GM21717 (cell line): Measurements from ENCODE around the gene KLHL35.
A peak's percentile ranks its signal among the peaks of the same experiment; 100 is the strongest.
"Not testable (repeated sequence)": the region's sequence is repeated elsewhere in the genome, so short reads cannot be mapped to it uniquely, and the experiment has no call there.

Experiments
- ATAC-seq: cut with Tn5 transposase; IDR thresholded peaks from one replicate; pipeline ENCODE4 v1.9.1; 2021; ENCODE audit warnings: mild to moderate bottlenecking, moderate library complexity; ENCODE audit not compliant: unreplicated experiment

Gene KLHL35

DNA sequence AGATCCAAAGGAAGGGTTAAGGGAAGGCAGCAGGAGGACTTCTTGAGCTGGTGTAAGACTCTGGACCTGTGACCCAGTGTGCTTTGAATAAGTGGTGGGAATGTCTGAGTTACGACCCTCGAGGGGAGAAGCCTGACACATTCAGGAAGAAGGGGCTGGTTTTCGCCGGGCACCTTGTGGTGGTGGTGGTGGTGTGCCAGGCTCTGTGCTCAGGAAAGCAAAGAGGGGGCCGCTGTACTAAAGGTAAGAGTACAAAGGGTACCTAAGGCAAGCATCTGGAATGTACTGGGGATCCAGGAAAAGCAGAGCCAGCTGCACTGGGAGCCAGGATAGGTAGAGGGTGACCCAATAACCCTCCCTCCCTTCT lies 6.3 kb downstream of the KLHL35 start:
- no peak for ATAC-seq

DNA sequence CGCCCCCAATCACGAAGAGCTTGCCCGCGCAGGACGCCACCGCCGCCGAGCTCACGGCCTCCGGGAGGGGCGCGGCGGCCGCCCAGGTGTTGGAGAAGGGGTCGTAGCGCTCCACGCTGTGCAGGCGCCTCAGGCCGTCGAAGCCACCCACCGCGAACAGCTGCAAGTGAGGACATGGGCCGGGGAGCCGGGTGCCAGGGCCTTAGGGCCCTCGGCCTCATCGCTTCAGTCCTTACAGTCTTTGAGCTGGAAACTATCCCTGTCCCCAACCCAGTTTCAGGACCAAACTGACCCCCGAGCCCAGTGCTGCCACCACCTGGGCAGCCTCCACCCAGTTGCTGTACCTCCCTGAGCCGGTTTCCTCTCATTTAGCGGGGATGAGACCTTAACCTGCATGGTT lies 7.6 kb downstream of the KLHL35 start:
- no peak for ATAC-seq

DNA sequence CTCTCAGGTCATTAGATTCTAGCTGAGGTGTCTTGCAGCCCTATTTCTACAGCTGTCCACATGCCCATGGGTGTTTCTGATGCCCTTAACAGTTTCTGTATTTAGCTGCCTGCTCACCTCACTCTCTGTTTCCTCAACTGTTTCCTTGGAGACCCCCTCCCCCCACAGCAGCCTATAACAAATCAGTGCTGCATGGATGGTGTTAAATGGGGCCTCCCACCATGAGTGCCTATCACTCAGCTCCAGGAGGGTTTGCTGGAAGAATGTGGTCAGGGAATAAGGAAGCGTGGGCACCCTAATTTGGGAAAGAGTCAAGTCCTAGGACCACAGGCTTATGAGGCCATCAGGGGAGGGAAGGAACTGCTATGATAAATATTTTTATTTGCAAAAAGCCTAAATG lies 8.6 kb downstream of the KLHL35 start:
- no peak for ATAC-seq

DNA sequence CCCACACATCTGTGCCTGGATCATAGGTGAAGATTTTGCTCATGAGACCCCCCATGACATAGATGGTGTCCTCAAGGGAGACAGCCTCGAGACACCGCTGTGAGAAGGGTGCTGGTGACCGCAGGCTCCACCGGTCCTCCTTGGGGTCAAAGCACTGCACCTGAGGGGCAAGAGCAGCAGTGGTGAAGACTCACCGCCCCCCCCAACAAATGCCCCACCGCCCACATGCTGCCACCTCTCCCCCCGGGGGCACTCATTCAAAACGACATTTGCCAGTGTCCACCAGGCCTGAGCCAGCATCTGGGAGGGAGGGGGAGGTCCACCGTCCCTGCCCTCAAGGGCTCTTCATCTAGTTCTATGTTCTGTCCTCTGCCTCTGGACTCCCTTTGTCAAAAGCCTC lies 9.3 kb downstream of the KLHL35 start:
- no peak for ATAC-seq

DNA sequence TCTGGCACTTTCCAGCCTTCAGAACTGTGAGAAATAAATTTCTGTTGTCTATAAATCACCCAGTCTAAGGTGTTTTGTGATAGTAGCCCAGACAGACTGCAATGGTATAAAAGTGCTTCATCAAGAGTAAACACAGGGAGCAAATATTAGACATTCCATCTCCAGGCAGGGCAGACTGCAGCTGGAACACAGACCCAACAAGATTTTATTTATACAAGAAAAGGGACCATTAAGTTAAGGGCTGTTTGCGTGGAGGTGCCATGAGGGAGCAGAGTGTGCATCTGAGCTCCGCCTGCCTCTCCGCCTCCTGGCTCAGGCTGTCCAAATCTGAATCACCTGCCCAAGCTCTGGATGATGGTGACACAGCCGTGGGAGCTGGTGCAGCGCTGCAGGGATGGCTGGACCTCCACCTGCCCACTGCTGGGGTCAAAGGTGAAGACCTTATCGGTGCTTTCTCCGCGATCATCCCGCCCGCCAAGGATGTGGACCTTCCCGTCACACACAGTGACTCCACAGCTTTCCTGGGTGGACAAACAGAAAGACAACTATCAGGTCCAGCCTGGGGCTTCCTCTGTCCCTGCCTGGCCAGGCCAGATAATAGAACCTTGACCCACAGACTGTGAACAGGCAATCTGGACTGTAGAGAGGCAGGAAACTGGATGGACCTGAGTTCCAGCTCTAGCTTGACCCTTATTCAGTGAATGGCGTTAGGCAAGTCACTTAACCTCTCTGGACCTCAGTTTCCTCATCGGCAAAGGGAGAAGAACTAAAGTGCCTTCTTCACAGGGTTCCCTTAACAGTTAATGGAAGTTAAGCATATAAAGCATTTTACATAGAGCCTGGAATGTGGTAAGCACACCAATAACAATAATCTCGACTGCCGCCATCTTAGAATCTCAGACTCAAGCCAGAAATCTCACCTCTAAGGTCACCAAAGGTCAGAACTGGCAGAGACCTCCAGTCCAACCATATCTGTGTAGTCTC lies 10.5 kb downstream of the KLHL35 start:
- no peak for ATAC-seq

DNA sequence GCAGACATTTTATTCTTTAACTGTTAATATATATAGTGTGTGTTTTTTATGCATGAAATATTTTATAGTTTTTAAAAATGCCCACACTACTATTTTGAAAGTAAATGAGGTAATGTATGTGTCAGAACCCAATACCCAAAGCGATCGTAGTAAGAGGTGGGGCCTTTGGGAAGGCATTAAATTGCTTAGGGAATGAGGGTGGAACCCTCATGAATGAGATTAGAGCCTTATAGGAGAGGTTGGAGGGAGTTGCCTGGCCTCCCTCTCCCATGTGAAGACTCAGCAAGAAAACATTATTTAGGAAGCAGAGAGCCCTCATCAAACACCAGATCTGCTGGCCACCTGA lies 11.1 kb downstream of the KLHL35 start:
- ATAC-seq = no peak

DNA sequence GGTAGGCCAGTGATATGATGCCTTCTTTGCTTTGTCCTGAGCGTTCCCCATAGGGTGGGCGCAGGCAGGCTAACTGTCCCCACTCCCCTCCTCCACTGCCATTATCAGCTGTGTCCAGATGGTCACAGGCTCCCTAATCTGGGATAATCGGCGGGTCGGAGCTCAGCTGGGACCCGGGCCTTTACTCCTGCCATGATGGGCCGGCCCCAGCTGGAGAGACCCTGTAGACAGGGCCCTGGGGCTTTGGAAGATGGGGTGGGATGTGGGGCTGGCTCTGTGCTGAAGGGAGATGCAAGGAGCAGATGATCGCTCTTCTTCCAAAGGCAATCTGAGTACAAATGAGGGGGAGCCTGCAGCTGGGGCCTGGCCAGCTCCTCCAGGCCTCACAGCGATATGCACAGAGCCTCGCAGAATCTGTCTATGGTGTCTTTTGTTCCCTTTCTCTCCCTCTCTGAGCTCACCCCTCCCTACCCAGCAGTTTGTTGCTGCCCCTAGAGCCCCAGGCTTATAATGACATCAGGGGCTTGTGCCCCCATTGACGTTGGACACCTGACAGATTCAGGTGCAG lies 11.9 kb downstream of the KLHL35 start:
- no peak for ATAC-seq

DNA sequence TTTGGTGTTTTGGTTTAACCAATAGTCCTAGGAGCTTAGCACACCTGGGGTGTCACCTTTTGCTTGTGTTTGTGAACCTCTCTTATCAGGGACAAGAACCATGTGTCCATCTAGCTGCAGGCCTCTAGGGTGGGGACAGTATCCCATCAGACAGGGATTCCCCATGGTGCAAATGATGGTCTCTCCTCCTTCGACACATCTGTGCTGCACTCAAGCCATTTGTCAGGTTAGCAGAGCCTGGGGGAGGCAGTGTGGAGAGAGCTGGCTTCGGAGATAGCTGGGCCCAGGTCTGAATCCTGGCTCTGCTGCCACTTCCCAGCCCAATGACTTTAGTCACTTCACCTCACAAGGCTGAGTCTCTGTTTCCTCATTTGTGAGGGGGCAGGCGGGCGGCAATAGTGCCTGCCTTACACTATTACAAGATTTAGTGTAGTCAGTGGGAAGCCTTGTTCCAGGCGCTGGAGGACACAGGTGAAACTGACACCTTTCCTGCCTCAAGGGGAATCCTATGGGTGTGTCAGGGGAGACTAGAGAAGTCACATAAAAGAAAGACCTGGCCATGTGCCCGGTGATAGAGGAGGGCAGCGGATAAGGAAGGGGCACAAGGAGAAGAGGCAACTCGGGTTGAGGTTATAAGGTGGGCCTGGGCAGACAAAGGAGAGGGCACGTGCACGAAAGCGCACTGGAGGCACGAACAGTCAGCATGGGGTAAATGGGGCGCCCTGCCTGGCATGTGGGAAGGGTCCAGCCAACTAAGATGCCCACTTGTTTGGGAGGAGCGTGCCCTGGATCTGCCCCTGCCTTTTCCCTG lies 12.6 kb downstream of the KLHL35 start:
- ATAC-seq = no peak

DNA sequence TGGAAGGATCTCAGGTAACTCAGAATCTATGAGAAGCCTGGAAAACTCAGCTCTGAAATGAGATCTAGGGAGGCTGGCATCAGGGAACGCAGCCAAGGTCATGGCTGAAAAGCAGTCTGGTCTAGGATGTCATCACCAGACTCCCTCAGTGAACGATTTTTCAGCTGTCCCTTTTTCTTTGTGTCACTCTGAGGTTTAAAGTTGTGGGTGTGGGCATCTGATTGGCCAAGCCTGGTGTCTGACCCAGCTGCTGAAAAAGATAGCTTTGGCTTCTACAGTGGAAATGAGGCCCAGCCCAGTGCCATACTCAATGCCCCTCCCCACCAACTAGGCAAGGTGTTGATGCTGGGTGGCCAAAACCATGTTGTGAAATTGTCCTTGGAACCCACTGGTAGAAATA lies 19.1 kb downstream of the KLHL35 start:
- no peak for ATAC-seq

DNA sequence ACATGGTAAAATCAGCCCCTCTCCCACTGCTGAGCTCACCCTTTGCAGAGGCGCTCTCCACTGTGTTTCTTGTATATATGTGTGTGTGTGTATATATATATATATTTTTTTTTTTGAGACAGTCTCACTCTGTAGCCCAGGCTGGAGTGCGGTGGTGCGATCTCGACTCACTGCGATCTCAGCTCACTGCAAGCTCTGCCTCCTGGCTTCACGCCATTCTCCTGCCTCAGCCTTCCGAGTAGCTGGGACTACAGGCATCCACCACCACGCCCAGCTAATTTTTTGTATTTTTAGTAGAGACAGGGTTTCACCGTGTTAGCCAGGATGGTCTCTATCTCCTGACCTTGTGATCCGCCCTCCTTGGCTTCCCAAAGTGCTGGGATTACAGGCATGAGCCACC lies 19.9 kb downstream of the KLHL35 start:
- not testable (repeated sequence) for ATAC-seq

DNA sequence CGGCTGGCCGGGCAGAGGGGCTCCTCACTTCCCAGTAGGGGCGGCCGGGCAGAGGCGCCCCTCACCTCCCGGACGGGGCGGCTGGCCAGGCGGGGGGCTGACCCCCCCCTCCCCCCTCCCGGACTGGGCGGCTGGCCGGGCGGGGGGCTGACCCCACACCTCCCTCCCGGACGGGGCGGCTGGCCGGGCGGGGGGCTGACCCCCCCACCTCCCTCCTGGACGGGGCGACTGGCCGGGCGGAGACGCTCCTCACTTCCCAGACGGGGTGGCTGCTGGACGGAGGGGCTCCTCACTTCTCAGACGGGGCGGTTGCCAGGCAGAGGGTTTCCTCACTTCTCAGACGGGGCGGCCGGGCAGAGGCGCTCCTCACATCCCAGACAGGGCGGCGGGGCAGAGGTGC lies 23.0 kb downstream of the KLHL35 start:
- not testable (repeated sequence) for ATAC-seq

DNA sequence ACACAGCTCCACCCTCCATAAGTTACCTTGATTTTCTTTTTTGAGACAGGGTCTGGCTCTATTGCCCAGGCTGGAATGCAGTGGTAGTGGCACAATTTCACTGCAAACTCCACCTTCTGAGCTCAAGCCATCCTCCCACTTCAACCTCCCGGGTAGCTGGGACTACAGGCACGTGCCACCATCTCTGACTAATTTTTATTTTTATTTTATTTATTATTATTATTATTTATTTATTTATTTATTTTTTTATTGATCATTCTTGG lies 24.1 kb downstream of the KLHL35 start:
- no peak for ATAC-seq

DNA sequence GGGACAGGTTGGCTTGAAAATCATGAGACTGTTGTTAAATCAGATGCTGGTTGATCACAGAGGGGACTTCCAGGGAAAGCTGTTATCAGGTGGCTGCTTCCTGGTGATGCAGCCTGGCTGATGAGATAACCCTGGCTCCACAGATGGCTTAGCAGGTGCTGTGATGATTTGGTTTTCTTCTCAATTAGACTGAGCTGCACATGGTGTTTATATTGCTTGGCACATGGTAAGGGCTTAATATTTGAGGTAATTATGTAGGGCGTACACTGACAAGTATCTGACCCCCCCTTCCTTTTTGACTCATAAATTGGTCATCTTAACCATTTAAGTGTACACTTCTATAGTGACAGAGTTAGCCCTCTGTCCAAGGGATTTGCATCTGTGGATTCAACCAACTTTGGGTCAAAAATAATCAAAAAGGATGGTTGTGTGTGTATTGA lies 26.6 kb downstream of the KLHL35 start:
- no peak for ATAC-seq

DNA sequence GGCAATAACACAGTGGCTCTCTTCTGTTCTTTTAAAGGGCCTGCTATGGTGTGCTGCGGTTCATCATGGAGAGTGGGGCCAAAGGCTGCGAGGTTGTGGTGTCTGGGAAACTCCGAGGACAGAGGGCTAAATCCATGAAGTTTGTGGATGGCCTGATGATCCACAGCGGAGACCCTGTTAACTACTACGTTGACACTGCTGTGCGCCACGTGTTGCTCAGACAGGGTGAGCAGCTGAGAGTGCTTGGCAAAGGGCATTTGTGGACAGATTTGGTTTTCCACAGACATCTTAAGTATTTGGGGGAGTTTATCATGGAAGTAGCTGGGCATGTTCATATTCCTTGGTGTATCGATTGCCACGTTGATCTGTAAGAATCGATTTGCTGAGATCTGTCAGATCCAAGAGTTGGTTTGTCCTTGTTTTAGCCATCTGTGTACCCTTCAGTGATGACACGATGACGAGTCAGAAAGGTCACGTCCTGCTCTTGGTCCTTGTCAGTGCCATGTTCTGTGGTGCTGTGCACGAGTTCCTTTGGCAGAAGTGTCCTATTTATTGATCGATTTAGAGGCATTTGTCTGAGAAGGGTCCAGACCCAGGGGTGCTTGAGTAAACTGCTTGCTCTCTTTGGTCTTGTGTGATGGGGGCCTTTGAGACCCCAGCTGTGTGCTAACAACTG lies 28.9 kb downstream of the KLHL35 start:
- ATAC-seq = no peak

DNA sequence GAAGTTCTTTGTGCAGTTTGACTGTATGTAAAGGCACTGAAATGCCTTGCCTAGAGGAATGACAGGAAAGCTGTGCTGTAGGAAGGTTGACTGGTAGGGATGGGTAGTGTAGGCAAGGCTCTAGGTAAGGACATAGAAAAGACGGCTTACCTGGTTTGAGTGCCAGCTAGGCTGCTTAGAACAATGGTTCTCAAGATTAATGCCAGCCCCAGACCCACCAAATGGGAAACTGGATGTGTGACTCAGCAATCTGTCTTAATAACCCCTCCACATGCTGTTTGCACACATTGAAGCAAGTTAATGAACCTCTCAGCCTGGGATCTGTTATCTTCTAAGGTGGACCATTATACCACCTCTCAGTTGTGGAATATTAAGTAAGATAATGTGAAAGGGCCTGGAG lies 30.0 kb downstream of the KLHL35 start:
- ATAC-seq = no peak

DNA sequence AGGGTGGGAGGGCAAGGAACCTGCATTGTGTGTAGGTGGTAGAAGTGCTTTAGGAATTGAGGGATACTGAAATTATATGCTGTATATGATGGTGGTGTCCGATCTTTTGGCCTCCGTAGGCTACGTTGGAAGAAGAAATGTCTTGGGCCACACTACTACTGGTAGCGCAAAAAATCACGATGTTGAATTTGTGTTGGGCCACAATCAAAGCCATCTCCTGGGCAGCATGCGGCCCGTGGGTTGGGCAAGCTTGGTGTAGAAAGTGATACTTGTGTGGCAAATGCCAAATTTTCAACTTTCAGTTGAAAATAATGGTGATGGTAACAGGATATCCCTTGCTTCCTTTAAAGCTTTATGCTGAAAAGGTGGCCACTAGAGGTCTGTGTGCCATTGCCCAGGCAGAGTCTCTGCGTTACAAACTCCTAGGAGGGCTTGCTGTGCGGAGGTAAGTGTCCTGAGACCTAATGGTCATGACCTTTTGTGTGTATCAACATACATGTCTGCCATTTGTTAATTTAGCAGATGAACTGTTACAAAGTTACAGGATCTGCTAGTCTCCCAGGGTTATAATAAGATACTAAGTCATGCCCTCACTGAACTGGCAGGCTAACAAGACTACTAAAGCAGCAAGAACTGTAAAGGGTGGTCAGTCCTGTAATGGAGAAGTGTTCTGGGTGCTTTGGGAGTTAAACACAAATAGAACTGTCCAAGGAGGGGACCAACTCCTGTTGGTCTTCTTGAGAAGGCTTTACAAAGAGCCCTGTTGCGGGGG lies 30.8 kb downstream of the KLHL35 start:
- no peak for ATAC-seq

DNA sequence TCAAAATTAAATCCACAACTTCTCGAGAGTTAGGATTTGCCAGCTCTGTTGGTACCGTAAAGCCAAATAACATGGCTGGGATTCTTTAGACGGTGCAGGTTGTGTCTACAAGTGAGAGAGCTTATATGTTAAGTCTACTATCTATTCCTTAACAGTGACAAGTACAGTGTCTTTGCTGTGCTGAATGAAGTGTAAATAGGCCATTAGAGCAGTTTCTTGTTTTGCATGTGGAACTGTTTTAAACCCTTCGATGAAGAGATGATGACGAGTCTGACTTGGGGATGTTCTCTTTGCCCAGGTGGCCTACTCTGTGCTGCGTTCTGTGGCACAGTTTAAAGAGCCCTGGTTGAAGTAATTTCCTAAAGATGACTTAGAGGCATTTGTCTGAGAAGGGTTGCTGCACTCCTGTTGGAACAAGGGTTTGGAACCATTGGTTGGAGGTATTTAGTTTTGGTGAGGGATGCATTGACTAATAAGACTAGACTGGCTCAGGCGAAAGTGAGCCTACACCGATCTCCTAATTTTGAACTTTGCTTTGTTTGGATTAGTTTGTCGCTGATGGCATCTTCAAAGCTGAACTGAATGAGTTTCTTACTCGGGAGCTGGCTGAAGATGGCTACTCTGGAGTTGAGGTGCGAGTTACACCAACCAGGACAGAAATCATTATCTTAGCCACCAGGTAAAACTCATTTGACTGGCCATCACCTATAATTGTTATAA lies 32.7 kb downstream of the KLHL35 start:
- no peak for ATAC-seq

DNA sequence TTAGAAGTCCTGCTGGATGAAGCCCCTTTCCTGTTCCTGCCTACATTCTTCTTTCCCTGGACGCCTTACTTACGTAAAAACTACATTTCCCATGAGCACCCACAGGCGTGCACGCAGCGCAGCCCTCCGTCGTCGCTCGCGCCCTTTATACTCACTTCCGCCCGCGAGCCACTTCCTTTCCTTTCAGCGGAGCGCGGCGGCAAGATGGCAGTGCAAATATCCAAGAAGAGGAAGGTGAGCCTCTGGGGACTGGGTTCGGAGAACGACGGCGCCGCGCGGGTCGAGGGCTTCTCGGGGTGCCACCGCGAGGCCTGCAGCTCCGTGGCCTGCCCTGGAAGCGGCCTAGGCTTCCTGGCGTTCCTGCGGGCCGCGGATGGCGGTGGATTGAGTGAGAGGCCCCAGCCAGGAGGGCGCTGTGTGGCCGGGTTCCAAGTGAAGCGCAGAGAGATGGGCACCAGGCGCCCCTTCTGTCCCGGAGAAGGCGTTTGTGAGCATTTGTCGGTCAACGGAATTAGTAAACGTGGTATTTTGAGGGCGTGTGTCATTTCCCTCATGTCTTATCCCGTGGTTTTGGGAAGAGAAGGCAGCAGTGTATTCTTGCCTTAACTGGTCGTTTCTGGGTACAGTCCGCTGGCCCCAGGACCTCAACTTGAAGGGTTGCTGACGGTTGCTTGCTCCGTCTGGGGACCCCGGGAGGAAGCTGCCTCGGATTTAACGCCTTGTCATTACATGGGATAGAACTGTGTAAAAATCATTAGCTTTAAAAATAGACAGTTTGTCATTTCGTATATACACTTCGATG lies 33.5 kb downstream of the KLHL35 start, which contains the start of gene RPS3:
RPS3 (plus strand) TSS at position 175 of the 802 bp plus-strand sequence; CDS start at position 205, 30 bp downstream.
- peak; percentile 91 for ATAC-seq

DNA sequence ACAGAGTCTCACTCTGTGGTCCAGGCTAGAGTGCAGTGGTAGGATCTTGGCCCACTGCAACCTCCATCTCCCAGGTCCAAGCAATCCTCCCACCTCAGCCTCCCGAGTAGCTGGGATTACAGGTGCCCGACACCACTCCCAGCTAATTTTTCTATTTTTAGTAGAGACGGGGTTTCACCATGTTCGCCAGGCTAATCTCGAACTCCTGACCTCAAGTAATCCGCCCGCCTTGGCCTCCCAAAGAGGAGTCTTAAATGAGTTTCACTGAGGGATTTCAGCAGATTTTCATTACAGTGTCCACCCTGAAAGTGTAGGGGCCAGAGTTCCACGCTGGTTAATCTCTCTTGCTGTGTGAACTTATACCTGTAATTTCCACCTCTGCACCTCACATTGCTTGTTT lies 34.1 kb downstream of the KLHL35 start:
- ATAC-seq = no peak
